NCI-H1417 treated with DMSO at 0.1 percent for 48 hours (cell line): ENCODE data around the gene MNX1.

ENCODE experiments used
- DNase-seq: peaks from one replicate; lab custom pipeline; 2025; lab: John Stamatoyannopoulos, UW

MNX1 gene

GRCh38 chr7:157002819-157003421 is 7.5 kb downstream of the MNX1 start:
- no peak for DNase-seq

- DNase-seq, result no peak
Observed at GRCh38 chr7:157001920-157002818, 8.3 kb downstream of the MNX1 start.

DNA sequence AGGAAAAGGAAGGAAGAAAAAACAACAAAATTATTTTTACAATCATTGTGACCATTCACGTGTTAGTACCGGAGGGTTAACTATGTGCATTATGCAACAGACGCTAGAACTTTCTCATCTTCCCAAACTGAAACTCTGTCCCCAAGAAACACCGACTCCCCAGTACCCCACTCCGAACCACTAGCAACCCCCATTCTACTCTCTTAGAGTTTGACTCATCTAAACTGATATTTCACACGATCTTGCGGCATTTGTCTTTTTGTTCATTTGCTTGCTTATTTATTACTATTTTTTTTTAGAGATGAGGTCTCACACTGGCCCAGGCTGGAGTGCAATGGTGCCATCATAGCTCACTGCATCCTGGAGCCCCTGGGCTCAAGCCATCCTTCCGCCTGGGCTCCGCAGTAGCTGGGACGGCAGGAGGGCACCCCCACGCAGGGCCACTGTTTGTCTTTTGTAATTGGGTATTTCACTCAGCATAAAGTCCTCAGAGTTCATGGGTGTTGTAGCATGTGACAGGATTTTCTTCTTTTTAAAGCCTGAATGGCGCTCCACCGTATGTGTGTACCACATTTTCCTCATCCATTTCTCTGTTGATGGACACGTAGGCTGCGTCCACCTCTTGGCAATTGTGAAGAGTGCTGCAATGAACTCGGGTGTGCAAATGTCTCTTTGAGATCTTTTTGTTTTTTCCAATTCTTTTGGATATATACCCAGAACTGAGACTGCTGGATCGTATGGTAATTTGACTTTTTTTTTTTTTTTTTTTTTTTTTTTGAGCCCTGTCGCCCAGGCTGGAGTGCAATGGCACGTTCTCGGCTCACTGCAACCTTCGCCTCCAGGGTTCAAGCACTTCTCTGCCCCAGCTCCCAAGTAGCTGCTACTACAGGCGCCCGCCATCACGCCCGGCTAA is 9.5 kb downstream of the MNX1 start:
- DNase-seq, result no peak

- DNase-seq, result peak; percentile 5
Observed at GRCh38 chr7:156999958-157000726, 10.3 kb downstream of the MNX1 start.

- DNase-seq, result no peak
Observed at GRCh38 chr7:156998988-156999957, 11.2 kb downstream of the MNX1 start.

DNA sequence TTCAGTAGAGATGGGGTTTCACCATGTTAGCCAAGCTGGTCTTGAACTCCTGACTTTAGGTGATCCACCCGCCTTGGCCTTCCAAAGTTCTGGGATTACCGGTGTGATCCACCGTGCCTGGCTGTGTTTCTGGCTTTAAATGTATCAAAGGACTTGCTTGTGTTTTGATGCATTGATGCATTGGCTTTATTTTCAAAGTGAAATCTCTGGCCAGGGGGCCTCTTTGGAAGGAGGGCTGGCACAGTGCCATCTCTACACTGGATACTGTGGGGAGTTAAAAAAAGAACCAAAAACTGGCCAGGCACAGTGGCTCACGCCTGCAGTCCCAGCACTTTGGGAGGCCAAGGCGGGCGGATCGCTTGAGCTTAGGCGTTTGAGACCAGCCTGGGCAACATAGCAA is 16.0 kb downstream of the MNX1 start:
- DNase-seq, result no peak

DNA sequence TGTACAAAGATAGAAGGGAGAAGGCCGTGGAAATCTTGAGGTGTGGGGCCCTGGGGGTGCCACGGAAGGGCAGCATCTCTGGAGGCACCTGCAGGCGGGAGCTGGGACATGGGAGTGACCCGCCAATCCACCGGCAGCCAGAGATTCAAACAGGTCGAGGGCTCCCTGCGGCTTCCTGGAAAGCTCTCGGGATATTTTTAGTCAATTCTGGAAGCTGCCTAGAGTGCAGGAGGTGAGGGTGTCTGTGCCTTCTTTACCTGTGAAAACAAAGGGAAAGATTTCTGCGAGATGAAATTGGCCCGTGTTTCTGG is 16.6 kb downstream of the MNX1 start:
- DNase-seq, result no peak

- DNase-seq, result peak; percentile 57
Observed at GRCh38 chr7:156993021-156993924, 17.2 kb downstream of the MNX1 start.

GRCh38 chr7:156989766-156990535 is 20.5 kb downstream of the MNX1 start:
- DNase-seq, result no peak

DNA sequence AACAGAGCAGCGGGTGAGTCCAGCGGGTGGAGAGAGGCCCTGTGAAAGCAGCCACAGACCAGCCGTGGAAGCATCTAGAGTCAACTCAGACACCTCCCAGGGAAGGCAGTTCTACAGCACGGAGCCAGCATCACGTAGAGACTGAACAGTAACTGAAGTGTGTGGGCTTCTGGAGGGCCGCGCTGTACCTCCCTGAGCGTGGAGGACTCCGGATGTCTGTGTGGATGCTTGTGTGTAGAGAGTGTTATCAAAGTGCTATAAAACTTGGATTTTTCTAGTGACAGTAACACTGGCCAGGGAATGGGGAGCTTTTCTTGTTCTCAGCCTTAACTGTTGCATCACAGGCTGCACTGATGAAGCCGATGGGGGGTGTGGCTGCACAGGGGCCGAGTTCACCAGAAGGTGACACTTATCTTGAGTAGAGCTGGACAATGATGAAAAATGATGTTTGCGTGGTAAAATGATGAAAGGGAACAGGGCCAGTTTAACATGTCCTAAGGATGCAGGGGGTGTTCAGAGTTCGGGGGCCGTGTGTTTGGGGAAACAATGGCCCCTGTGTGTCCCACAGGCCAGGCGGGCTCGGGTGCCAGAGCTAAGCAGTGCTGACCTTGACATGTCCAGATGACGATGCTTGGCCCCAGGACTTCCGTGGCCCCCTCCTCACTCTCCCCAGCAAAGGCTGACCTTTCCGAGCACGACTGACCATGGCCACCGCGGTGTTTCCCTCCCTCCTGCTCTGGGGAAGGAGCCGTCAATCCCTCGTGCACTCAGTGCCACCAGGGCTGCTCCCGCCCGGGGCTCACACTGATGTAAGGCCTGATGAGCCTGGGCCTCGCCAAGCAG is 21.9 kb downstream of the MNX1 start:
- DNase-seq, result no peak

DNA sequence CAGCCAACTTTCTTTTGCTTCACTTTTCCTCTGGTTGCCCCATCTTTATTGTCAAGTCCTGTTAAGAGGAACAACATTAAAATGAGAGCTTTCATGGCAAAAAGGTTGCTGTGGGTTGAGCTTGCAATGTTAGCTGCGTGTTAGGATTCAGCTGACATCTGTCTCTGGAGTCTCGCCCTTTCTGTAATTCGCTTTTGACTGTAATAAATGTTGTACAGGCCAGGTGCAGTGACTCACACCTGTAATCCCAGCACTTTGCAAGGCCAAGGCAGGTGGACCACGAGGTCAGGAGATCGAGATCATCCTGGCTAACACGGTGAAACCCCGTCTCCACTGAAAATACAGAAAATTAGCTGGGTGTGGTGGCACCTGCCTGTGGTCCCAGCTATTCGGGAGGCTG is 24.1 kb downstream of the MNX1 start:
- DNase-seq, result no peak

DNA sequence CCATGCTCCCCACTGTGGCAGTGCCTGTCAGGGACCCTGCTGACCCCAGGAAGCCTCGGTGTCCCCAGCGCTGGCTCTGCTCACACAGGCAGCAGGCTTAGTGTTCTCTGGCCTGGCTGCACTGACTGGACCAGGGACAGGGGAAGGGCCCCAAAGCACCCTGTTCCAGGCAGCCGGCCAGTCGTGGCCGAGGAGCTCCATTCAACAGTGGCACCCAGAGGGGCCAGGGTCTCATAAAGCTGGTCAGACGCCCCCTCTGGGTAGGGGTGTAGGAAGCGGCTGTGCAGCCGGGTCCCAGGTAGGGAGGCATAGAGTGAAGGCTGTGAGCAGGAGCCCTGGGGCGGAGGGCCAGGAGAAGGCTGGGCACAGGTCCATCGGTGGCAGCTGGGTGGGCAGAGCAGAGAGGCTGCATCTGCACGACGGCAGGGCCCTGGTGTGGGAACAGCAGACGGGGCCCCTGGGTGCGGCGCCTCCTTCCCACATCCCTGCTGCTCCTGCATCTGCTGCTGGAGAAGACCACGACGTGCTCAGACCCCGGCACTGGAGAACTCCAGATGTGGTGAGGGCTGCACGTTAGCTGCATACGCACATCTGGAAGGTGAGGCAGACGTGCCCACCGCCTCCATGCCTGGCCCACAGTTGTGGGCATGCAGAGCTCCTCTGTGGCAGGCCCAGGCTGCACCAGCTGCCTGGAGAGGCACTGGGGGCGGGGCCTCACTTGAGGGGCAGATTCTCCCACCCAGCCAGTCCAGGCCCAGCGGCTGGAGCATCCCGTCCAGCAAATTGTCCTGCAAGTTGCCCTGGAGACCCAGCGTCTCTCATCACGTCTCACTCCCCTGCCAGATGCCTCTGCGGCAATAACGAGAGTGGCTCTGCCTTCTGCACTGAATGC is 25.1 kb downstream of the MNX1 start:
- DNase-seq, result no peak

DNA sequence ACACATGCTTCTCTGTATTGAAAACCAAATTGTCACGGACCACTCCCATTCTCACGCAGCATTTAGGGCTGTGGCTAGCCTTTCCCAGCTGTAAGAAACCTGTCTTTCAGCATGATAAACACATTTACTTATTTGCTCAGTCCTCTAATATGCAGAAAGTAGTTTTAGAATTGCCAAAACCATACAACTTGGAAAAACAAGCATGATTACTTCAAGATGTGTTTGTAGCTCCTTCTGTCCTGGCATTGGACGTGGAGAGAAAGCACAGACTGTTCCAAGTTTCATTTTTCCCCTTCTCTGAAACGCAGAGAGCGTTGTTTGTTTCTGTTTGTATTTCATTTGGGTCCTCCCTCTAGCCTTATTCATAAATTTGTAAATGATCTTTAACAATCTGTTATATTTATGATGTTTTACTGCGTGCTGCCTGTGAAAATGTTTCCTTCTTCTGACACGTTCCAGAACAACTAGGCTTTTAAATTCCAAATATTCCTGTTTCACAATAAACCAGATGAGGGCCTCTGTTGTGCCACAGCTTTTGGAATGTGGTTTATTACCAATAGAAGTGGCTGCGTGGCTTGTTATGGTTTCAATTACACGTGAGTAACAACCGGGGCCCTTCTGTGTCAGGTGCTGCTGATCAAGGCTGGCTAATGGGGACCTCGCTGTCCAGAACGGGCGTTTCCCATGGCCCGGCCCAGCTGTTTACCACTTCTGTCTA is 26.1 kb downstream of the MNX1 start:
- DNase-seq, result no peak

DNA sequence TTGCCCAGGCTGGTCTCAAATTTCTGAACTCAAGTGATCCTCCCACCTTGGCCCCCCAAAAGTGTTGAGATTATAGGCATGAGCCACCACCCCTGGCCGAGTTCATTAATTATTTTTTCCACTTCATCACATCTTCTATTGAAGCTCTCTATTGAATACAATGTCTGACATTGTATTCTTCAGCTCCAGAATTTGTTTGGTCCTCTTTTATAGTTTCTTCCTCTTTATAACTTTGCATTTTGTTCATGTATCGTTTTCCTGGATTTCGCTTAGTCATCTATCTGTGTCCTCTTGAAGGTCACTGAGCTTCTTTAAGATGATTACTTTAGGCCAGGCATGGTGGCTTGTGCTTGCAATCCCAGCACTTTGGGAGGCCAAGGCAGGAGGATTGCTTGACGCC is 30.8 kb downstream of the MNX1 start:
- DNase-seq, result no peak

- DNase-seq, result no peak
Observed at GRCh38 chr7:156979007-156979606, 31.4 kb downstream of the MNX1 start.

GRCh38 chr7:156975620-156976019 is 34.8 kb downstream of the MNX1 start:
- no peak for DNase-seq
